HG03066 (cell line): ENCODE results near the gene EZH2.

ENCODE experiments used
- ATAC-seq: cut with Tn5 transposase; IDR thresholded peaks from one replicate; pipeline ENCODE4 v1.9.1; 2021; ENCODE audit warnings: low read depth; ENCODE audit not compliant: unreplicated experiment

Gene EZH2

GRCh38 chr7:148903504-148903903 lies 19.4 kb upstream of the EZH2 start:
- no peak for ATAC-seq

GRCh38 chr7:148901178-148901577 lies 17.1 kb upstream of the EZH2 start:
- no peak for ATAC-seq

- no peak for ATAC-seq
Measured at GRCh38 chr7:148898845-148899484, 14.9 kb upstream of the EZH2 start.

GRCh38 chr7:148894591-148894990 lies 10.5 kb upstream of the EZH2 start:
- ATAC-seq: no peak

GRCh38 chr7:148893071-148893470 lies 9.0 kb upstream of the EZH2 start:
- ATAC-seq: no peak

- ATAC-seq: no peak
Measured at GRCh38 chr7:148888300-148888699, 4.2 kb upstream of the EZH2 start.

- no peak for ATAC-seq
Measured at GRCh38 chr7:148886844-148887243, 2.8 kb upstream of the EZH2 start.

GRCh38 chr7:148884299-148885022 lies 370 bp upstream of the EZH2 start:
- peak; percentile 82 for ATAC-seq

GRCh38 chr7:148883266-148884048 lies 634 bp downstream of the EZH2 start:
- ATAC-seq: peak; percentile 21

- no peak for ATAC-seq
Measured at GRCh38 chr7:148882841-148883265, 1.2 kb downstream of the EZH2 start.

- no peak for ATAC-seq
Measured at GRCh38 chr7:148882192-148882591, 1.9 kb downstream of the EZH2 start.

- ATAC-seq: no peak
Measured at GRCh38 chr7:148878317-148878716, 5.8 kb downstream of the EZH2 start.

- no peak for ATAC-seq
Measured at GRCh38 chr7:148877517-148877916, 6.6 kb downstream of the EZH2 start.

GRCh38 chr7:148872188-148872587 lies 11.9 kb downstream of the EZH2 start:
- ATAC-seq: no peak

GRCh38 chr7:148871551-148871950 lies 12.5 kb downstream of the EZH2 start:
- ATAC-seq: no peak

- ATAC-seq: no peak
Measured at GRCh38 chr7:148871030-148871429, 13.1 kb downstream of the EZH2 start.

GRCh38 chr7:148868378-148868674 lies 15.8 kb downstream of the EZH2 start:
- ATAC-seq: no peak

GRCh38 chr7:148867596-148868377 lies 16.3 kb downstream of the EZH2 start:
- no peak for ATAC-seq

- ATAC-seq: no peak
Measured at GRCh38 chr7:148866362-148866761, 17.7 kb downstream of the EZH2 start.

- no peak for ATAC-seq
Measured at GRCh38 chr7:148865283-148865682, 18.8 kb downstream of the EZH2 start.

- no peak for ATAC-seq
Measured at GRCh38 chr7:148863324-148863723, 20.8 kb downstream of the EZH2 start.
